AG08395 (cell line): Measurements from ENCODE around the gene GCM1.
A peak's percentile ranks its signal among the peaks of the same experiment; 100 is the strongest.
"Not testable (repeated sequence)": the region's sequence is repeated elsewhere in the genome, so short reads cannot be mapped to it uniquely, and the experiment has no call there.

Experiments used
- DNase-seq: peaks from one replicate; pipeline ENCODE4 v3.0.0; 2012; ENCODE audit warnings: mixed read lengths, low spot score

The GCM1 gene

GRCh38 chr6:53148684-53149083, at the start of gene GCM1:
Gene GCM1 (minus strand): TSS chr6:53148841. CDS start chr6:53145632, 3,209 bp downstream.
- no peak for DNase-seq

GRCh38 chr6:53197553-53197952, 48.9 kb upstream of the GCM1 start:
- no peak for DNase-seq

GRCh38 chr6:53195048-53195447, 46.4 kb upstream of the GCM1 start:
- no peak for DNase-seq

GRCh38 chr6:53192682-53193188, 44.1 kb upstream of the GCM1 start:
- DNase-seq: peak; percentile 23

- DNase-seq: no peak
Measured at GRCh38 chr6:53189554-53189953, 40.9 kb upstream of the GCM1 start.

- DNase-seq: no peak
Measured at GRCh38 chr6:53188833-53189232, 40.2 kb upstream of the GCM1 start.

GRCh38 chr6:53180678-53181077, 32.0 kb upstream of the GCM1 start:
- no peak for DNase-seq

- no peak for DNase-seq
Measured at GRCh38 chr6:53179961-53180651, 31.5 kb upstream of the GCM1 start.

GRCh38 chr6:53178837-53179432, 30.3 kb upstream of the GCM1 start:
- DNase-seq: no peak

- DNase-seq: no peak
Measured at GRCh38 chr6:53175027-53175426, 26.4 kb upstream of the GCM1 start.

GRCh38 chr6:53172468-53172803, 23.8 kb upstream of the GCM1 start:
- no peak for DNase-seq

GRCh38 chr6:53171605-53172467, 23.2 kb upstream of the GCM1 start:
- DNase-seq: peak; percentile 85

GRCh38 chr6:53168516-53169267, 20.1 kb upstream of the GCM1 start:
- DNase-seq: peak; percentile 65

- DNase-seq: no peak
Measured at GRCh38 chr6:53165293-53165692, 16.7 kb upstream of the GCM1 start.

GRCh38 chr6:53162606-53163005, 14.0 kb upstream of the GCM1 start:
- DNase-seq: no peak

- no peak for DNase-seq
Measured at GRCh38 chr6:53161481-53162009, 12.9 kb upstream of the GCM1 start.

GRCh38 chr6:53159558-53159957, 10.9 kb upstream of the GCM1 start:
- DNase-seq: peak; percentile 27

GRCh38 chr6:53158076-53158475, 9.4 kb upstream of the GCM1 start:
- not testable (repeated sequence) for DNase-seq

GRCh38 chr6:53155279-53155678, 6.6 kb upstream of the GCM1 start:
- DNase-seq: not testable (repeated sequence)

GRCh38 chr6:53154794-53155193, 6.2 kb upstream of the GCM1 start:
- DNase-seq: no peak

- DNase-seq: no peak
Measured at GRCh38 chr6:53154071-53154470, 5.4 kb upstream of the GCM1 start.

- DNase-seq: no peak
Measured at GRCh38 chr6:53152576-53152975, 3.9 kb upstream of the GCM1 start.
